NT2/D1 (cell line): ENCODE results near the gene TMF1.

Experiments
- SUZ12 ChIP-seq: IDR thresholded peaks from 2 replicates; pipeline ENCODE4 v1.6.1; 2011; ENCODE audit not compliant: insufficient read length, insufficient read depth; ENCODE audit errors: extremely low read depth
- YY1 ChIP-seq: IDR thresholded peaks from 2 replicates; pipeline ENCODE4 v1.6.1; 2011; ENCODE audit not compliant: insufficient read length, insufficient read depth

- TF ChIP-seq SUZ12 (no peak), YY1 (no peak)
Observed at GRCh38 chr3:69032142-69032541, 20.0 kb downstream of the TMF1 start.
